ENCODE measurements around the gene DAND5.

DAND5 gene

DNA sequence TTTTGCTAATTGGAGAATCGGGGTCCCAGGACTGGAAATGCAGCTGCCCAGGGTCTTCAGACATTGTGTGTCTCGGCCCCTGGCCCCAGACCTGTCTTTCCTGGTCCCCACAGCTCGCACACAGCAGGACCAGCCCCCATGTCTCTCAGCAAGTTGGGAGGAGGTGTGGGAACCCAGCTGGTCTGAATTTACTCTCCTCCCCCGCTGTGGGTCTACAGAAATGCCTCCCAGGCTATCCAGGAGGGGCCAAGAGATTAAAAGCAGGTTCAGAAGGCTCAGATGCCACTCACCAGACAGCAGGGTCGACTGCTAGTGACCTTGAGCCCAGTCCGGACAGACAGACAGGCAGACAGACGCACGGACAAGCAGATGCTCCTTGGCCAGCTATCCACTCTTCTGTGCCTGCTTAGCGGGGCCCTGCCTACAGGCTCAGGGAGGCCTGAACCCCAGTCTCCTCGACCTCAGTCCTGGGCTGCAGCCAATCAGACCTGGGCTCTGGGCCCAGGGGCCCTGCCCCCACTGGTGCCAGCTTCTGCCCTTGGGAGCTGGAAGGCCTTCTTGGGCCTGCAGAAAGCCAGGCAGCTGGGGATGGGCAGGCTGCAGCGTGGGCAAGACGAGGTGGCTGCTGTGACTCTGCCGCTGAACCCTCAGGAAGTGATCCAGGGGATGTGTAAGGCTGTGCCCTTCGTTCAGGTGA is at the start of gene DAND5:
TSS of gene DAND5 (plus strand) at position 285 of the 697 bp plus-strand sequence. CDS start at position 370, 85 bp downstream.
- no peak for DNase-seq (ENCODE audit: low read depth, low spot score)

DNA sequence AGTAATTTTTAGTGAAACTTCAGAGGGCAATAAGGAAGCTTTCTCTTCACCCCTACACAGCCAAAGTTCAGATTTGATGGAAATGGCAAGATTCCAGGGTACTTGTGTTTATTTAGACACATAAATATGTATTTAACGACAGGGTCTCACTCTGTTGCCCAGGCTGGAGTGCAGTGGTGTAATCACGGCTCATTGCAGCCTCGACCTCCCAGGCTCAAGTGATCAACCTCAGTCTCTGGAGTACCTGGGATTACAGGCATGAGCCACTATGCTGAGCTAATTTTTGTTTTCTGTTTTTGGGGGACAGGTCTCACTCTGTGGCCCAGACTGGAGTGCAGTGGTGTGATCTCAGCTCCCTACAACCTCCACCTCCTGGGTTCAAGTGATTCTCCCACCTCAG is 48.3 kb upstream of the DAND5 start:
- DNase-seq (ENCODE audit: low read depth, low spot score) = no peak

GRCh38 chr19:12922959-12923358 is 46.4 kb upstream of the DAND5 start:
- no peak for DNase-seq (ENCODE audit: low read depth, low spot score)

GRCh38 chr19:12924621-12925310 is 44.6 kb upstream of the DAND5 start:
- DNase-seq (ENCODE audit: low read depth, low spot score) = no peak

GRCh38 chr19:12930002-12930645 is 39.3 kb upstream of the DAND5 start:
- DNase-seq (ENCODE audit: low read depth, low spot score) = no peak

- no peak for DNase-seq (ENCODE audit: low read depth, low spot score)
Observed at GRCh38 chr19:12932392-12933286, 36.7 kb upstream of the DAND5 start.

GRCh38 chr19:12933287-12934072 is 35.9 kb upstream of the DAND5 start, which contains the start of gene FARSA:
Gene FARSA (minus strand): TSS chr19:12933711. CDS start chr19:12933696, 15 bp downstream.
- DNase-seq (ENCODE audit: low read depth, low spot score) = no peak

GRCh38 chr19:12935071-12935470 is 34.3 kb upstream of the DAND5 start:
- DNase-seq (ENCODE audit: low read depth, low spot score) = no peak

DNA sequence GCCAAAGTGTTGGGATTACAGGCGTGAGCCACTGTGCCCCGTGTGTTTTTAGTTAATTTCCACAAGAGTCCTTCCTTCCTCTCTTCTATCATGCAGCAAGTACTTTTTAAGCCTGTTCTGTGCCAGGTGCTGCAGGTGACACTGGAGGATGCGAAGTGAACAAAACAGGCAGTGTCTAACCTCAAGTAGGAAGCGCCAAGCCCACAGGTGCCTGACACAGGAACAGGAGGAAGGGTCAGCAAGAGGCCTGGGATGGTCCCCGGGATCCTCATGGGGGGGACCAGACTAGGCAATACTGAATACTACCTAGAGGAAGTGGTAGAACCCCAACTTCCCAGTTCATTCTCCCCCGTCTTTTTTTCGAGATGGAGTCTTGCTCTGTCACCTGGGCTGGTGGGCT is 32.8 kb upstream of the DAND5 start:
- DNase-seq (ENCODE audit: low read depth, low spot score) = no peak

- no peak for DNase-seq (ENCODE audit: low read depth, low spot score)
Observed at GRCh38 chr19:12937093-12937926, 32.1 kb upstream of the DAND5 start.

- DNase-seq (ENCODE audit: low read depth, low spot score) = peak; percentile 99
Observed at GRCh38 chr19:12937927-12938778, 31.2 kb upstream of the DAND5 start, which contains the start of gene CALR. Gene CALR (plus strand): TSS chr19:12938609. CDS start chr19:12938680, 71 bp downstream.

DNA sequence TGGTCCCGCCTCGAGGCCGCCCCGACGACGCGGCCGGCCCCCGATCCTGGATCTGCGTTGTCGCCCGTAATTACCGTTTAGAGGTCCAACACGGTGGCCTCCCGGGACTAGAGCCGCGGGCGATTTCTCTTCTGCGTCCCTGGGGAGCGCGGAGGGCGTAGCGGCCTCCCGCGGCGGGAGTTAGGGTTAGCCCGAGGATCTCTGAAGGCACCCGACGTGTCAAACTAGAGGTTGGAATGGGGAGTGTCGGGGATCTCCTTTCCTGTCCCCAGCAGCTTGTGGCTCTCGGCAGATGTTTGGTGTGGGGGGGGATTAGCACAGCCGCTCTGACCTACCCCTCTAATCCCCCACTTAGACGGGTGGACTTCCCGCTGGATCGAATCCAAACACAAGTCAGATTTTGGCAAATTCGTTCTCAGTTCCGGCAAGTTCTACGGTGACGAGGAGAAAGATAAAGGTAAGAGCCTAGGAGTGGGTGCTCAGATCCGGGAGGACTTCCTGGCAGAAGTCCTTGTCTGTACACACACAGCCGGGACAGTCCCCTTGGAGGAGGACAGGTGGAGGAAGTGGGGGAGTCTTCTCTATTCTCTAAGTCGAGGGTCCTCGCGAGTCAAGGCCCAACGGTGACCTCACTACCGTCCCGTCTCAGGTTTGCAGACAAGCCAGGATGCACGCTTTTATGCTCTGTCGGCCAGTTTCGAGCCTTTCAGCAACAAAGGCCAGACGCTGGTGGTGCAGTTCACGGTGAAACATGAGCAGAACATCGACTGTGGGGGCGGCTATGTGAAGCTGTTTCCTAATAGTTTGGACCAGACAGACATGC is 30.4 kb upstream of the DAND5 start:
- no peak for DNase-seq (ENCODE audit: low read depth, low spot score)

GRCh38 chr19:12939975-12940423 is 29.4 kb upstream of the DAND5 start:
- no peak for DNase-seq (ENCODE audit: low read depth, low spot score)

GRCh38 chr19:12940897-12941296 is 28.5 kb upstream of the DAND5 start:
- no peak for DNase-seq (ENCODE audit: low read depth, low spot score)

DNA sequence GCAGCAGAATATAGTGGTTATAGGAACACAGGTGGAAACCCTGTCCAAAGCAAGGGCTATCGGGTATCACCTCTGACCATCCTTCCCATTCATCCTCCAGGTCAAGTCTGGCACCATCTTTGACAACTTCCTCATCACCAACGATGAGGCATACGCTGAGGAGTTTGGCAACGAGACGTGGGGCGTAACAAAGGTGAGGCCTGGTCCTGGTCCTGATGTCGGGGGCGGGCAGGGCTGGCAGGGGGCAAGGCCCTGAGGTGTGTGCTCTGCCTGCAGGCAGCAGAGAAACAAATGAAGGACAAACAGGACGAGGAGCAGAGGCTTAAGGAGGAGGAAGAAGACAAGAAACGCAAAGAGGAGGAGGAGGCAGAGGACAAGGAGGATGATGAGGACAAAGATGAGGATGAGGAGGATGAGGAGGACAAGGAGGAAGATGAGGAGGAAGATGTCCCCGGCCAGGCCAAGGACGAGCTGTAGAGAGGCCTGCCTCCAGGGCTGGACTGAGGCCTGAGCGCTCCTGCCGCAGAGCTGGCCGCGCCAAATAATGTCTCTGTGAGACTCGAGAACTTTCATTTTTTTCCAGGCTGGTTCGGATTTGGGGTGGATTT is 25.8 kb upstream of the DAND5 start:
- DNase-seq (ENCODE audit: low read depth, low spot score) = no peak

GRCh38 chr19:12944104-12944674 is 25.2 kb upstream of the DAND5 start:
- no peak for DNase-seq (ENCODE audit: low read depth, low spot score)

- peak; percentile 99 for DNase-seq (ENCODE audit: low read depth, low spot score)
Observed at GRCh38 chr19:12945479-12946091, 23.8 kb upstream of the DAND5 start, which contains the start of gene RAD23A. Gene RAD23A (plus strand): TSS chr19:12945862. CDS start chr19:12945949, 87 bp downstream.
